HCT116 (cell line): ENCODE measurements around the gene FARP1. TPM values are rescaled to one million over a fixed set of nuclear protein-coding genes. Genes with fewer than 3 reads are reported as not detected.

Source experiments
- ATAC-seq: fragments of 200-7000 bp; cut with Tn5 transposase; 2 replicates; pipeline ENCODE4 v1.9.1; 2020; ENCODE audit warnings: mild to moderate bottlenecking, moderate library complexity
- BruUV-seq: library from RNA; stranded (reverse); fragments of 400-500 nt; replicated peaks from 2 replicates; lab custom pipeline; 2021; lab: Mats Ljungman, UMichigan
- CTCF ChIA-PET: fragments of 300-600 bp; sonication (Branson Sonifier 250); formaldehyde crosslinking; loops from one replicate; lab custom pipeline; 2021; ENCODE audit warnings: antibody characterized with exemption; lab: Charles Lee
- POLR2A ChIA-PET: fragments of 300-600, 350-600 bp; sonication (Branson Sonifier 250); formaldehyde crosslinking; loops from one replicate; lab custom pipeline; 2021; ENCODE audit warnings: antibody characterized with exemption; lab: Charles Lee
- RAD21 ChIA-PET, 2 experiments: fragments of 300-600 bp; sonication (Branson Sonifier 250); formaldehyde crosslinking; loops; one replicate each; lab custom pipeline; 2023; ENCODE audit warnings: low total read pairs in 2 of 2; ENCODE audit not compliant: uncharacterized antibody in 2 of 2, unreplicated experiment in 2 of 2, low non-redundant PET in 1 of 2; lab: Charles Lee
- DNase-seq: peaks from one replicate; pipeline ENCODE4 v3.0.0-alpha.2; 2010; ENCODE audit warnings: low read depth, low spot score
- H2AFZ ChIP-seq: fragments of 200-600 bp; shearing (Covaris generic), sonication (generic); 2 replicates; pipeline ENCODE4 v1.6.1; 2017; ENCODE audit warnings: low read depth, mixed run types, mixed read lengths, antibody characterized with exemption, low read length; ENCODE audit not compliant: poor library complexity, severe bottlenecking
- H3K27ac ChIP-seq: 2 replicates; pipeline ENCODE4 v1.5.1; 2012; ENCODE audit warnings: low read depth, low read length
- H3K27me3 ChIP-seq: fragments of 200-600 bp; sonication (generic); 2 replicates; pipeline ENCODE4 v1.6.1; 2016; ENCODE audit warnings: mixed run types, low read length, mixed read lengths; ENCODE audit not compliant: insufficient read depth
- H3K36me3 ChIP-seq, 2 experiments: fragments of 200-500 bp in 1 of 2; fragments of 200-600 bp in 1 of 2; sonication (Bioruptor generic) in 1 of 2; sonication (generic) in 1 of 2; 2 replicates each; pipeline versions ENCODE4 v1.5.1 to v1.6.1; 2014 to 2016; ENCODE audit warnings: low read length in 2 of 2, inconsistent platforms in 1 of 2, mixed read lengths in 1 of 2, mixed run types in 1 of 2; ENCODE audit not compliant: insufficient read depth in 2 of 2, control insufficient read depth in 1 of 2
- H3K4me1 ChIP-seq, 2 experiments: fragments of 200-600 bp in 1 of 2; sonication (generic) in 1 of 2; 2 replicates each; pipeline versions ENCODE4 v1.5.1 to v1.6.1; 2012 to 2017; ENCODE audit warnings: low read length in 2 of 2, inconsistent platforms in 1 of 2, mild to moderate bottlenecking in 1 of 2, mixed read lengths in 1 of 2, mixed run types in 1 of 2, moderate library complexity in 1 of 2; ENCODE audit not compliant: insufficient read depth in 2 of 2, control insufficient read depth in 1 of 2
- H3K4me2 ChIP-seq: fragments of 200-600 bp; sonication (generic); 2 replicates; pipeline ENCODE4 v1.6.1; 2017; ENCODE audit warnings: mixed run types, low read length, mixed read lengths
- H3K4me3 ChIP-seq, 2 experiments: fragments of 200-600 bp in 1 of 2; sonication (generic) in 1 of 2; replicated peaks in 1 of 2; 2 replicates each; pipeline ENCODE4 v1.5.1; 2011 to 2016; ENCODE audit warnings: low read length in 2 of 2, control low read depth in 1 of 2, low read depth in 1 of 2, mild to moderate bottlenecking in 1 of 2, mixed read lengths in 1 of 2, mixed run types in 1 of 2
- H3K79me2 ChIP-seq: fragments of 200-600 bp; sonication (generic); 2 replicates; pipeline ENCODE4 v1.6.1; 2017; ENCODE audit warnings: mild to moderate bottlenecking, mixed run types, low read length, moderate library complexity, mixed read lengths; ENCODE audit not compliant: insufficient read depth
- H3K9ac ChIP-seq: fragments of 200-600 bp; sonication (generic); 2 replicates; pipeline ENCODE4 v1.6.1; 2016; ENCODE audit warnings: low read length, mixed read lengths
- H3K9me2 ChIP-seq: fragments of 200-600 bp; sonication (generic), shearing (Covaris generic); 2 replicates; pipeline ENCODE4 v1.6.1; 2017; ENCODE audit warnings: mixed run types, mild to moderate bottlenecking, moderate library complexity; ENCODE audit not compliant: insufficient read depth
- H3K9me3 ChIP-seq, 2 experiments: fragments of 200-500 bp in 1 of 2; fragments of 200-600 bp in 1 of 2; sonication (Bioruptor generic) in 1 of 2; sonication (generic) in 1 of 2; 2 replicates each; pipeline ENCODE4 v1.6.1; 2014 to 2017; ENCODE audit warnings: low read length in 2 of 2, mixed read lengths in 2 of 2, inconsistent platforms in 1 of 2, low read depth in 1 of 2, mild to moderate bottlenecking in 1 of 2, mixed run types in 1 of 2, moderate library complexity in 1 of 2; ENCODE audit not compliant: control insufficient read depth in 1 of 2, insufficient read depth in 1 of 2
- H4K20me1 ChIP-seq: fragments of 200-600 bp; sonication (generic), shearing (Covaris generic); 2 replicates; pipeline ENCODE4 v1.6.1; 2017; ENCODE audit warnings: mixed run types, mild to moderate bottlenecking, moderate library complexity; ENCODE audit not compliant: insufficient read depth
- CEBPB ChIP-seq: IDR thresholded peaks from 2 replicates; pipeline ENCODE4 v1.6.1; 2012; ENCODE audit warnings: low read depth
- EGR1 ChIP-seq: IDR thresholded peaks from 2 replicates; pipeline ENCODE4 v1.6.1; 2012; ENCODE audit warnings: low read depth
- ELF1 ChIP-seq: IDR thresholded peaks from 2 replicates; pipeline ENCODE4 v1.6.1; 2012; ENCODE audit warnings: low read depth, borderline replicate concordance
- FOSL1 ChIP-seq: IDR thresholded peaks from 2 replicates; pipeline ENCODE4 v1.6.1; 2012; ENCODE audit warnings: low read depth
- JUND ChIP-seq: IDR thresholded peaks from 2 replicates; pipeline ENCODE4 v1.6.1; 2012
- MAX ChIP-seq: IDR thresholded peaks from 2 replicates; pipeline ENCODE4 v1.6.1; 2012
- POLR2A ChIP-seq: IDR thresholded peaks from 2 replicates; pipeline ENCODE4 v1.7.0; 2011; ENCODE audit warnings: borderline replicate concordance; ENCODE audit not compliant: insufficient read depth, insufficient read length; ENCODE audit errors: extremely low read depth
- POLR2AphosphoS5 ChIP-seq: IDR thresholded peaks from 2 replicates; pipeline ENCODE4 v1.6.1; 2011; ENCODE audit warnings: mild to moderate bottlenecking, low read depth, low read length, moderate library complexity
- RAD21 ChIP-seq: IDR thresholded peaks from 2 replicates; pipeline ENCODE4 v1.6.1; 2012; ENCODE audit warnings: low read depth, mild to moderate bottlenecking
- REST ChIP-seq: IDR thresholded peaks from 2 replicates; pipeline ENCODE4 v1.6.1; 2012; ENCODE audit warnings: low read depth
- SIN3A ChIP-seq: IDR thresholded peaks from 2 replicates; pipeline ENCODE4 v1.6.1; 2012; ENCODE audit warnings: low read depth
- SRF ChIP-seq: IDR thresholded peaks from 2 replicates; pipeline ENCODE4 v1.6.1; 2012; ENCODE audit warnings: low read depth
- TCF7L2 ChIP-seq: IDR thresholded peaks from 2 replicates; pipeline ENCODE4 v1.7.0; 2011; ENCODE audit warnings: borderline replicate concordance, inconsistent platforms; ENCODE audit not compliant: insufficient read depth, insufficient read length; ENCODE audit errors: extremely low read depth
- YY1 ChIP-seq: IDR thresholded peaks from 2 replicates; pipeline ENCODE4 v1.6.1; 2011; ENCODE audit warnings: low read length, low read depth, moderate library complexity, mild to moderate bottlenecking; ENCODE audit not compliant: insufficient replicate concordance; ENCODE audit errors: extremely low read depth
- ZNF274 ChIP-seq: fragments of 200-500 bp; sonication (Bioruptor generic); IDR thresholded peaks from 2 replicates; pipeline ENCODE4 v1.6.1; 2014; ENCODE audit warnings: mild to moderate bottlenecking, low read depth, low read length, inconsistent platforms
- intact Hi-C: fragments of 100-400 bp; cut with micrococcal nuclease; formaldehyde crosslinking; loops from 2 replicates; pipeline ENCODE4 v1.10.0; 2022
- total RNA-seq: library from RNA; stranded (reverse); gene quantifications from one replicate; pipeline ENCODE4 v1.2.1, GENCODE V29; 2021; ENCODE audit not compliant: unreplicated experiment
- TF ChIP-seq, protein P1 (sequence below): IDR thresholded peaks from 2 replicates; pipeline ENCODE4 v1.6.1; 2012

Gene FARP1
- total RNA-seq, 1 experiment from 2014 or later = 30.5 TPM

DNA sequence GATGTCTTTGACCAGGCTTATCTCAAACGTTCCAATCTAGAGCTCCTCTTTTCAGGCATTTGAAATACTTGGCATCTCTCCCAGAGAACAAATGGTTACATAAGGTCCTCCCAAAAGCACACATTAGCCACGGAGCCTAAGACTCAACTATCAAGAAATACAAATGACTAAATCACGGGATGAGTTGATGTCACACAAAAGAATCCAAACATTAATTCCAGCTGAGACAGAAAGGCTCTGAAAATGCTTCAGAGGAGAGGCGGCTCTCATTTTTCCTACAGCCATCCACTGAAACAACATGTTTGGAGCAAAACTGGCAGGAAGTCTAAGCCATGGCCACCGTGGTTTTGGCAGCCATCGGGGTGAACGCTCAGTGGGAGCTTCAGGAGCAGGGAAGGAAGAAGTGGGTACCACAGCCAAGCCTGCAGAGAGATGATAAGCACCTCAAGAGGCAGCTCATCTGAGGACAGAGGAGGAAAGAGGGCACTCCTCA, 311.5 kb downstream of the FARP1 start:
- H3K79me2 ChIP-seq = peaks cover 15% of the 10 kb centered on the region; the same call in 1 of the 2 replicates
- RAD21 ChIA-PET = no interaction called here
- H3K9me2 ChIP-seq = no peaks in the 10 kb centered on the region
- BruUV-seq = no TSS peak
- TF ChIP-seq MAX (no peak), ELF1 (no peak)
- no peak for ATAC-seq
- intact Hi-C loops = no loop called here
- no peaks in the 10 kb centered on the region for H3K27me3 ChIP-seq
- H3K4me2 ChIP-seq = no peak overlapping the region
- DNase-seq = no peak
- H3K27ac ChIP-seq = no peak overlapping the region
- POLR2A ChIA-PET = no interaction called here
- no peak overlapping the region for H3K4me3 ChIP-seq
- no peaks in the 10 kb centered on the region for H3K9me3 ChIP-seq
- no peaks in the 10 kb centered on the region for H4K20me1 ChIP-seq
- peaks cover 23 to 34% of the 10 kb centered on the region in 2 experiments; a peak in 3 of 4 replicates for H3K36me3 ChIP-seq
- H2AFZ ChIP-seq = no peak overlapping the region
- no peaks in the 10 kb centered on the region for H3K4me1 ChIP-seq
- CTCF ChIA-PET = interaction anchor here (1.5 kb wide), 1 partner anchor 13 kb away, joined by 4 read pairs; no protein-coding TSS in a partner anchor
- H3K9ac ChIP-seq = no peak overlapping the region

DNA sequence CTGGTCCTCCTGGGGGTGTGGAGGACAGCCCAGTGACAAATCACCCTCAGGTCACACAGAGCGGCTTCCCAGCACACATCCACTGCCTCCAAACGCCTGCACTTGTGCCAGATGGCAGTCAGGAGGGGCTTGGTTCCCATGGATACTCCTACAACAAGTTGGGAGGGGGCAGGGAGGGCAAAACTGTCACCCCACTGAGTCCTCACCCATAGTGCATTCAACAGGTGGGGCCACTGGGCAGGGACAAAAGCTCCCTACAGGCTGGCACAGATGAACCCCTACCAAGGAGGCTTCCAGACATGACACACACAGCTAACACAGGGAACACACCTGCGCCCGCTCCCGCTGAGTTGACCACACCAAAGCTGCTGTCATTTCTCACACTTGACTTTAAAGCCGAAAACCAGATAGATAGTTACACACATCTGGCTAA, 313.5 kb downstream of the FARP1 start:
- BruUV-seq = no TSS peak
- ATAC-seq = no peak
- Histone ChIP-seq H3K4me2 (no peak overlapping the region), H3K9me2 (no peaks in the 10 kb centered on the region), H3K9me3 (no peaks in the 10 kb centered on the region), H3K79me2 (peaks cover 15% of the 10 kb centered on the region; the same call in 1 of the 2 replicates), H3K4me1 (no peaks in the 10 kb centered on the region), H3K36me3 (peaks cover 30 to 34% of the 10 kb centered on the region in 2 experiments; a peak in 3 of 4 replicates), H4K20me1 (no peaks in the 10 kb centered on the region), H3K27ac (no peak overlapping the region), H3K27me3 (no peaks in the 10 kb centered on the region), H2AFZ (no peak overlapping the region), H3K4me3 (no peak overlapping the region), H3K9ac (no peak overlapping the region)
- ChIA-PET CTCF (no interaction called here), POLR2A (no interaction called here), RAD21 (no interaction called here)
- DNase-seq = no peak
- TF ChIP-seq REST (no peak), JUND (no peak), POLR2A (no peak), CEBPB (no peak), TCF7L2 (no peak), ZNF274 (no peak), EGR1 (no peak), SIN3A (no peak), SRF (no peak), RAD21 (no peak), YY1 (no peak), FOSL1 (no peak), POLR2AphosphoS5 (no peak)
- TF ChIP-seq, protein P1, sequence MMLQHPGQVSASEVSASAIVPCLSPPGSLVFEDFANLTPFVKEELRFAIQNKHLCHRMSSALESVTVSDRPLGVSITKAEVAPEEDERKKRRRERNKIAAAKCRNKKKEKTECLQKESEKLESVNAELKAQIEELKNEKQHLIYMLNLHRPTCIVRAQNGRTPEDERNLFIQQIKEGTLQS = no peak
- intact Hi-C loops = no loop called here
